HCT116 (cell line): ENCODE results near the gene SFXN5.

ENCODE experiments used
- RAD21 ChIP-seq: IDR thresholded peaks from 2 replicates; pipeline ENCODE4 v1.6.1; 2012; ENCODE audit warnings: low read depth, mild to moderate bottlenecking
- TF ChIP-seq, protein P1 (sequence below), 3 experiments: fragments of 200-600 bp in 1 of 3; sonication (generic) in 1 of 3; IDR thresholded peaks in 2 of 3; conservative IDR thresholded peaks in 1 of 3; 2 replicates each; pipeline ENCODE4 v1.5.1; 2012 to 2017; ENCODE audit warnings: low read depth in 2 of 3, low read length in 2 of 3, antibody characterized with exemption in 1 of 3, borderline replicate concordance in 1 of 3, control low read depth in 1 of 3, mild to moderate bottlenecking in 1 of 3, mixed read lengths in 1 of 3, mixed run types in 1 of 3, moderate library complexity in 1 of 3; ENCODE audit not compliant: insufficient read depth in 1 of 3

DNA sequence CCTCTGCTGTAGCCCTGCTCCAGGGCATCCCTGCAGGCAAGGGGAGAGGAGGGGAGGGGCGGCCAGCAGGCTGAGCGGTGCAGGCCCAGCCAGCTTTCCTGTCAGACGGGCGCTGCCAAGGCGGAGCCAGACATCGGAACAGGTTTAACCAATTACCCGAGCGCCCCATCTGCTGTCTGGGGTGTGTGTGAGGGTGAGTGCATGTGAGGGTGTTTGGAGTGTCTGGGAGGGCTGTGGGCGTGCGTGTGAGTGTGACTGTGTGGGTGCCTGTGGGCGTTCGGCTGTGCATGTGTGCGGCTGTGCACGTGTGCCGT is 134.2 kb downstream of the SFXN5 start:
- TF ChIP-seq, protein P1, sequence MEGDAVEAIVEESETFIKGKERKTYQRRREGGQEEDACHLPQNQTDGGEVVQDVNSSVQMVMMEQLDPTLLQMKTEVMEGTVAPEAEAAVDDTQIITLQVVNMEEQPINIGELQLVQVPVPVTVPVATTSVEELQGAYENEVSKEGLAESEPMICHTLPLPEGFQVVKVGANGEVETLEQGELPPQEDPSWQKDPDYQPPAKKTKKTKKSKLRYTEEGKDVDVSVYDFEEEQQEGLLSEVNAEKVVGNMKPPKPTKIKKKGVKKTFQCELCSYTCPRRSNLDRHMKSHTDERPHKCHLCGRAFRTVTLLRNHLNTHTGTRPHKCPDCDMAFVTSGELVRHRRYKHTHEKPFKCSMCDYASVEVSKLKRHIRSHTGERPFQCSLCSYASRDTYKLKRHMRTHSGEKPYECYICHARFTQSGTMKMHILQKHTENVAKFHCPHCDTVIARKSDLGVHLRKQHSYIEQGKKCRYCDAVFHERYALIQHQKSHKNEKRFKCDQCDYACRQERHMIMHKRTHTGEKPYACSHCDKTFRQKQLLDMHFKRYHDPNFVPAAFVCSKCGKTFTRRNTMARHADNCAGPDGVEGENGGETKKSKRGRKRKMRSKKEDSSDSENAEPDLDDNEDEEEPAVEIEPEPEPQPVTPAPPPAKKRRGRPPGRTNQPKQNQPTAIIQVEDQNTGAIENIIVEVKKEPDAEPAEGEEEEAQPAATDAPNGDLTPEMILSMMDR (IDR thresholded peaks at IDR 0.05 in 2 of 3, conservative IDR thresholded peaks at IDR 0.05 in 1 of 3; ENCODE audit: borderline replicate concordance in 1 of 3, insufficient read depth in 1 of 3, low read depth in 2 of 3, low read length in 2 of 3), result no peak
- TF ChIP-seq RAD21, result no peak
